GM12891 (cell line): Measurements from ENCODE around the gene TMEM185A.
"Not testable (repeated sequence)": the region's sequence is repeated elsewhere in the genome, so short reads cannot be mapped to it uniquely, and the experiment has no call there.

Experiments used
- POLR2A ChIP-seq: IDR thresholded peaks from 2 replicates; pipeline ENCODE4 v1.6.1; 2011; ENCODE audit warnings: low read depth, low read length, control low read depth
- POLR2AphosphoS5 ChIP-seq: IDR thresholded peaks from 2 replicates; pipeline ENCODE4 v1.6.1; 2011; ENCODE audit warnings: low read depth, low read length, control low read depth
- POU2F2 ChIP-seq: IDR thresholded peaks from 2 replicates; pipeline ENCODE4 v1.6.1; 2011; ENCODE audit warnings: low read depth, mild to moderate bottlenecking, control low read depth, low read length, moderate library complexity
- SPI1 ChIP-seq: IDR thresholded peaks from 2 replicates; pipeline ENCODE4 v1.6.1; 2011; ENCODE audit warnings: low read depth, low read length, control low read depth
- TAF1 ChIP-seq: IDR thresholded peaks from 2 replicates; pipeline ENCODE4 v1.6.1; 2011; ENCODE audit warnings: low read depth, low read length, control low read depth

GRCh38 chrX:149595943-149596342 is 35.6 kb downstream of the TMEM185A start:
- TF ChIP-seq POLR2A, POLR2AphosphoS5, TAF1, SPI1, POU2F2: not testable (repeated sequence)
